Measurements from ENCODE around the gene ITGA11. TPM values are rescaled to one million over a fixed set of nuclear protein-coding genes. Genes with fewer than 3 reads are reported as not detected.

The ITGA11 gene
- total and polyA plus RNA-seq, 2 donors (not counting 1 experiment from before 2014, with no cell fraction given), result not detected

DNA sequence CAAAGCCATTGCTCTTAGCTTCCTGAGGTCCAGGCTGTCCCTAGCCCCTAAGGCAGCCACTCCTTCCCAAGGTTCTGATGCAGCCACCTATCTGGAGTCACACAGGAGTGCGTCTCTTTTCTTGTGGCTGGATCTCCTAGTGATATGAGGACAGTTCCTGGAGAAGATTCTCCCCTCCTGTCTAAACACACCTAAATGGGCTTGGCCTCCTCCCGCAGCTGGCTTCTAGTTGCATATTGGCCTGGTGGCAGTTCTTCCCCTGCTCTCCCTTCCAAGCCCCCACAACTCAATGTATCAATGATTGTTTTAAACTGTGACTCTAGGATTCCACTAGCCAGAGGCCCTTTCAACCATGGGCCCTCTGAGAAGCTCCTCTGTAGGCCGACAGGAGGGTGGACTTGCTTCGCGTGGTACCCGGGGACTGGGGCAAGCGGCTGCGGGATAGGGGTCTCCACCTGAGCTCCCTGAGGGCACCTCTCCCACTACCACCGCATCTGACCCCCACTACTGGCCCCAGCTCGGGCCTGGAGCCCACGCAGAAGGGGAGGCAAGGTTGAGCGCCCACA lies 1.4 kb downstream of the ITGA11 start:
- Mint-ChIP-seq H3K4me3 (no peak overlapping the region), H3K4me1 (peaks cover 10% of the 10 kb centered on the region), H3K27me3 (peaks cover 41% of the 10 kb centered on the region), H3K27ac (no peak overlapping the region), H3K9me3 (ENCODE audit: insufficient read depth) (no peaks in the 10 kb centered on the region)
- Histone ChIP-seq H3K9ac (ENCODE audit: low read length) (no peak overlapping the region), H3K4me2 (replicated peaks; ENCODE audit: low read depth, low read length, poor library complexity, severe bottlenecking) (no peak overlapping the region), H3K36me3 (replicated peaks in 1 of 2; ENCODE audit: control extremely low read depth in 1 of 2, control insufficient read depth in 1 of 2, extremely low read depth in 1 of 2, insufficient read depth in 2 of 2, low read length in 1 of 2) (no peaks in the 10 kb centered on the region), H3K27me3 (replicated peaks in 1 of 4; ENCODE audit: control extremely low read depth in 1 of 4, control insufficient read depth in 3 of 4, insufficient read depth in 4 of 4, low read length in 3 of 4) (peaks cover 0 to 31% (median 13%) of the 10 kb centered on the region in 4 experiments), H3K9me3 (ENCODE audit: control extremely low read depth in 1 of 3, control insufficient read depth in 2 of 3, insufficient read depth in 1 of 3, low read length in 2 of 3) (no peaks in the 10 kb centered on the region), H4K20me1 (ENCODE audit: control insufficient read depth, insufficient read depth, low read length, poor library complexity, severe bottlenecking) (no peaks in the 10 kb centered on the region), H3K79me2 (ENCODE audit: control insufficient read depth, insufficient read depth, low read length) (no peaks in the 10 kb centered on the region), H3K4me3 (ENCODE audit: control extremely low read depth in 1 of 5, extremely low read depth in 1 of 5, insufficient read depth in 1 of 5, low read depth in 2 of 5, low read length in 4 of 5) (no peak overlapping the region), H3K4me1 (ENCODE audit: control insufficient read depth in 2 of 2, insufficient read depth in 2 of 2, low read length in 2 of 2) (peaks cover 6 to 9% of the 10 kb centered on the region in 2 donors), H3K27ac (ENCODE audit: low read length in 2 of 2) (no peak overlapping the region), H2AFZ (ENCODE audit: insufficient read depth, low read depth, low read length, poor library complexity, severe bottlenecking) (no peak overlapping the region)
- ChIA-PET CTCF (no interaction called here), POLR2A (no interaction called here)
- ATAC-seq (ENCODE audit: low read depth) (no peak), DNase-seq (no peak)
- intact Hi-C loops (cut with micrococcal nuclease), result no loop called here
- WGBS (ENCODE audit: insufficient coverage), result 65% methylated on average over 9 of the region's 12 CpGs
- TF ChIP-seq, protein P1, sequence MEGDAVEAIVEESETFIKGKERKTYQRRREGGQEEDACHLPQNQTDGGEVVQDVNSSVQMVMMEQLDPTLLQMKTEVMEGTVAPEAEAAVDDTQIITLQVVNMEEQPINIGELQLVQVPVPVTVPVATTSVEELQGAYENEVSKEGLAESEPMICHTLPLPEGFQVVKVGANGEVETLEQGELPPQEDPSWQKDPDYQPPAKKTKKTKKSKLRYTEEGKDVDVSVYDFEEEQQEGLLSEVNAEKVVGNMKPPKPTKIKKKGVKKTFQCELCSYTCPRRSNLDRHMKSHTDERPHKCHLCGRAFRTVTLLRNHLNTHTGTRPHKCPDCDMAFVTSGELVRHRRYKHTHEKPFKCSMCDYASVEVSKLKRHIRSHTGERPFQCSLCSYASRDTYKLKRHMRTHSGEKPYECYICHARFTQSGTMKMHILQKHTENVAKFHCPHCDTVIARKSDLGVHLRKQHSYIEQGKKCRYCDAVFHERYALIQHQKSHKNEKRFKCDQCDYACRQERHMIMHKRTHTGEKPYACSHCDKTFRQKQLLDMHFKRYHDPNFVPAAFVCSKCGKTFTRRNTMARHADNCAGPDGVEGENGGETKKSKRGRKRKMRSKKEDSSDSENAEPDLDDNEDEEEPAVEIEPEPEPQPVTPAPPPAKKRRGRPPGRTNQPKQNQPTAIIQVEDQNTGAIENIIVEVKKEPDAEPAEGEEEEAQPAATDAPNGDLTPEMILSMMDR (IDR thresholded peaks at IDR 0.05), result no peak
- no peak for TF ChIP-seq EZH2 (IDR thresholded peaks at IDR 0.05; ENCODE audit: borderline replicate concordance, insufficient read depth, low read depth, low read length, poor library complexity, severe bottlenecking)

DNA sequence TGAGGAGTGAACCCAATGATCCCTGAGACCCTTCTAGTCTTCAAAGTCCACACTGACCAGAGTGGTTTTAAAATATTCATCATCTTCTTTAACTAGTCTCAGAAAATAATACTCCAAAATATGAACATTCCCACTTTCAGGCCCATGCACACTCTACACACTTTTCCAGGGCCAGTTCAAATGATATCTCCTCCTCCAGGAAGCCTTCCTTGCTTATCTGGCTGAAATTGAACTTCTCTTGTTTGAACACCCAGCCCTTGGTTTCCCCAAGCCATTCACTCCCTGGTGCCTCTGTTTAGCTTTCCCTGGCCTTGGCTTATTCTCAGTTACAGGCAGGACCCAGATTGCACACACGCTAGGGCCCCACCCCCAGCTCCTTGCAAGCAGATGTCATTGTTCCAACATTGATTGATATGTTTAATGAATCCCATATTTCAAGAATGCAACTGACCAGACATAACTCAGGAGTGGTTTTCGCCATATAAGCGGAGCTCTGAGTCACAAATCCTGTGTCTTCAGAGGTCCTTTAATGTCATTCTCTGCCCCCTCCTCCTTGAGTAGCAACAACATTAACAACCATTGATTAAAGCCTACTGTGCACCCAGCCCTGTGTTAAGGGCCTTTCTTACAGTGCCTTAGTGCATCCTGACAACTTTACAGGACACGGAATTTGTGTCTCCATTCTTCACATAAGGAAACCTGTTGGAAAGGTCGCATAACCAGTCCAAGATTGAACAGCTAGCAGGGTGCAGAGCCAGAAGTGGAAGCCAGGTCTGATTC lies 2.1 kb downstream of the ITGA11 start:
- peaks cover 10% of the 10 kb centered on the region for H3K4me1 Mint-ChIP-seq
- no peaks in the 10 kb centered on the region for H4K20me1 ChIP-seq (ENCODE audit: control insufficient read depth, insufficient read depth, low read length, poor library complexity, severe bottlenecking)
- 87% methylated on average over 4 of the region's 5 CpGs for WGBS (ENCODE audit: insufficient coverage)
- H3K4me3 ChIP-seq (ENCODE audit: control extremely low read depth in 1 of 5, extremely low read depth in 1 of 5, insufficient read depth in 1 of 5, low read depth in 2 of 5, low read length in 4 of 5), result no peak overlapping the region
- no peaks in the 10 kb centered on the region for H3K9me3 ChIP-seq (ENCODE audit: control extremely low read depth in 1 of 3, control insufficient read depth in 2 of 3, insufficient read depth in 1 of 3, low read length in 2 of 3)
- ChIA-PET CTCF (no interaction called here), POLR2A (no interaction called here)
- no peak overlapping the region for H3K27ac ChIP-seq (ENCODE audit: low read length in 2 of 2)
- H3K4me2 ChIP-seq (replicated peaks; ENCODE audit: low read depth, low read length, poor library complexity, severe bottlenecking), result no peak overlapping the region
- peaks cover 6 to 9% of the 10 kb centered on the region in 2 donors for H3K4me1 ChIP-seq (ENCODE audit: control insufficient read depth in 2 of 2, insufficient read depth in 2 of 2, low read length in 2 of 2)
- intact Hi-C loops (cut with micrococcal nuclease), result no loop called here
- H3K27me3 ChIP-seq (replicated peaks in 1 of 4; ENCODE audit: control extremely low read depth in 1 of 4, control insufficient read depth in 3 of 4, insufficient read depth in 4 of 4, low read length in 3 of 4), result peaks cover 0 to 31% (median 13%) of the 10 kb centered on the region in 4 experiments
- peaks cover 37% of the 10 kb centered on the region for H3K27me3 Mint-ChIP-seq
- ATAC-seq (ENCODE audit: low read depth) (no peak), DNase-seq (no peak)
- H2AFZ ChIP-seq (ENCODE audit: insufficient read depth, low read depth, low read length, poor library complexity, severe bottlenecking), result no peak overlapping the region
- TF ChIP-seq, protein P1 (IDR thresholded peaks at IDR 0.05), result no peak
- no peak for TF ChIP-seq EZH2 (IDR thresholded peaks at IDR 0.05; ENCODE audit: borderline replicate concordance, insufficient read depth, low read depth, low read length, poor library complexity, severe bottlenecking)
- no peaks in the 10 kb centered on the region for H3K36me3 ChIP-seq (replicated peaks in 1 of 2; ENCODE audit: control extremely low read depth in 1 of 2, control insufficient read depth in 1 of 2, extremely low read depth in 1 of 2, insufficient read depth in 2 of 2, low read length in 1 of 2)
- no peaks in the 10 kb centered on the region for H3K79me2 ChIP-seq (ENCODE audit: control insufficient read depth, insufficient read depth, low read length)
- H3K27ac Mint-ChIP-seq, result no peak overlapping the region
- H3K4me3 Mint-ChIP-seq, result no peak overlapping the region
- no peak overlapping the region for H3K9ac ChIP-seq (ENCODE audit: low read length)
- H3K9me3 Mint-ChIP-seq (ENCODE audit: insufficient read depth), result no peaks in the 10 kb centered on the region
